GM21723 (cell line): Measurements from ENCODE around the gene NDUFB7.

Source experiments
- ATAC-seq: cut with Tn5 transposase; IDR thresholded peaks from one replicate; pipeline ENCODE4 v1.9.1; 2021; ENCODE audit warnings: mild to moderate bottlenecking, moderate library complexity; ENCODE audit not compliant: unreplicated experiment

NDUFB7 gene

GRCh38 chr19:14525729-14526128 is 46.1 kb downstream of the NDUFB7 start:
- no peak for ATAC-seq

GRCh38 chr19:14520543-14520942 is 51.3 kb downstream of the NDUFB7 start:
- no peak for ATAC-seq

GRCh38 chr19:14519860-14520407 is 51.9 kb downstream of the NDUFB7 start:
- ATAC-seq, result no peak

GRCh38 chr19:14519245-14519859 is 52.5 kb downstream of the NDUFB7 start:
- no peak for ATAC-seq

DNA sequence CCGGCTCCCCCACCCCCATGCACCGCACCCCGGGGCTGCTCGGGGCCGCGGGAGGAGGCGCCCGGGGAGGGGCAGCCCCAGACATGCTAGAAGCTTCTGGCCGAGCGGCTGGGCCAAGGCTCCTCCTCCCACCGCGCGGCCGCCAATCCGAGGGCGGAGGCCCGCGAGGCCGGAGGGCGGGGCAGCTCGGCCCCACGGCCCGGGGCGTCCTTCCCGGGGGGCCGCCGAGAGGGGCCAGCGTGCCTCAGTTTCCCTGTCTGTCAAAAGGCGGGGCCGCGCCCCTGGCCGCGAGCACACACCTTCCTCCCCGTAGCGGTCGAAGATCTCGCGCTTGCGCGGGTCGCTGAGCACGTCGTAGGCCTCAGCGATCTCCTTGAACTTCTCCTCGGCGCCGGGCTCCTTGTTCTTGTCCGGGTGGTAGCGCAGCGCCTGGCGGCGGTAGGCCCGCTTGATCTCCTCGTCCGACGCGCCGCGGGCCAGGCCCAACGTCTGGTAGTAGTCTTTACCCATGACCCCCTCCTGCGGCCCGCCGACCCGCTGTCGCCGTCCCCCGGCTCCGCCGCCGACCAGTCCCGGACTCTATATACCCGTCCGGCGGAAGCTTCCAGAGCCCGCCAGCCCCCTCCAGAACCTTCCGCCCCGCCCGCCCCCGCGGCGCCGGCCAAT is 53.9 kb downstream of the NDUFB7 start, which contains the start of gene DNAJB1:
Gene DNAJB1, minus strand, starts transcription at position 558 of the 666 bp plus-strand sequence. Its CDS starts 48 bp downstream, at position 510.
- peak; percentile 57 for ATAC-seq

GRCh38 chr19:14517446-14517839 is 54.4 kb downstream of the NDUFB7 start:
- ATAC-seq, result no peak

DNA sequence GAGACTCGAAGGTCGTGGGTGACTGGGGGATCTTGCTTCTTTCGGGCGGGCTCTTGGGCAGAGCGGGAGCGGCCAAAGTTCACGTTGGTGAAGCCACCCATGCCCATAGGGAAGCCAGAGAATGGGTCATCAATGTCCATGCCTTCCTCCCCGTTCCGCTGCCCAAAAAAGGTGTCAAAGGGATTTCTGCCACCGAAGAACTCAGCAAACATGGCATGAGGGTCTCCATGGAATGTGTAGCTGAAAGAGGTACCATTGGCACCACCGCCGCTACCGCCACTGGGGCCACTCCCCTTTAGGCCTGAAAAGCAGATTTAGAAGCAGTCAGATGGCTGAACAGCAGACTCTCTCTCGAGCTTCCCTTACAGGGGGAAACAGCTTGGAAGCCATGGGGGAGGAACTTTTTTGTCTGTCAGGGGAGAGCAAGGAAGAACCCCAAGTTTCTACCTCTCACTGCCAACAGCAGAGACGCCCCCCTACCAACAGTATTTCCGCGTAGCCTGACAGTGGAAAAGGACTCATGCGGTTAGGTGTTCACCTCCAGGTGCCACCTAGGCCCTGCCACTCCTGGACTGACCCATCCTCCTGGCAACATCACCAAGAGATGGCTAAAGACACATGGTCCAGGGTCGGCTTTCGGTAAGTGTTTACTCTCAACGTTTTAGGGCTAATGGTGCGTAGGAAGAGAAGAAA is 55.0 kb downstream of the NDUFB7 start:
- ATAC-seq, result no peak
